ENCODE data around the gene LOXHD1.

- no peak for TF ChIP-seq EZH2 (IDR thresholded peaks at IDR 0.05; ENCODE audit: borderline replicate concordance, low read depth, low read length, poor library complexity, severe bottlenecking)
- TF ChIP-seq, protein P1, sequence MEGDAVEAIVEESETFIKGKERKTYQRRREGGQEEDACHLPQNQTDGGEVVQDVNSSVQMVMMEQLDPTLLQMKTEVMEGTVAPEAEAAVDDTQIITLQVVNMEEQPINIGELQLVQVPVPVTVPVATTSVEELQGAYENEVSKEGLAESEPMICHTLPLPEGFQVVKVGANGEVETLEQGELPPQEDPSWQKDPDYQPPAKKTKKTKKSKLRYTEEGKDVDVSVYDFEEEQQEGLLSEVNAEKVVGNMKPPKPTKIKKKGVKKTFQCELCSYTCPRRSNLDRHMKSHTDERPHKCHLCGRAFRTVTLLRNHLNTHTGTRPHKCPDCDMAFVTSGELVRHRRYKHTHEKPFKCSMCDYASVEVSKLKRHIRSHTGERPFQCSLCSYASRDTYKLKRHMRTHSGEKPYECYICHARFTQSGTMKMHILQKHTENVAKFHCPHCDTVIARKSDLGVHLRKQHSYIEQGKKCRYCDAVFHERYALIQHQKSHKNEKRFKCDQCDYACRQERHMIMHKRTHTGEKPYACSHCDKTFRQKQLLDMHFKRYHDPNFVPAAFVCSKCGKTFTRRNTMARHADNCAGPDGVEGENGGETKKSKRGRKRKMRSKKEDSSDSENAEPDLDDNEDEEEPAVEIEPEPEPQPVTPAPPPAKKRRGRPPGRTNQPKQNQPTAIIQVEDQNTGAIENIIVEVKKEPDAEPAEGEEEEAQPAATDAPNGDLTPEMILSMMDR (conservative IDR thresholded peaks at IDR 0.05; ENCODE audit: low read depth, low read length) = no peak
These were observed 137.2 kb downstream of the LOXHD1 start for GRCh38 chr18:46519870-46520269.
